H9 (cell line): ENCODE results near the gene PEX7. TPM values are rescaled to one million over a fixed set of nuclear protein-coding genes. Genes with fewer than 3 reads are reported as not detected.

Experiments
- DNase-seq: peaks from one replicate; pipeline ENCODE4 v3.0.0-alpha.2; 2017
- H2AFZ ChIP-seq: one replicate; pipeline ENCODE4 v1.6.1; 2013; ENCODE audit warnings: mild to moderate bottlenecking, low read length, control low read depth, moderate library complexity
- H2AK5ac ChIP-seq: 2 replicates; pipeline ENCODE4 v1.6.1; 2013; ENCODE audit warnings: low read length, control low read depth, mixed read lengths; ENCODE audit not compliant: insufficient read length
- H2BK120ac ChIP-seq: one replicate; pipeline ENCODE4 v1.6.1; 2013; ENCODE audit warnings: low read depth, mild to moderate bottlenecking, low read length, control low read depth, inconsistent platforms; ENCODE audit not compliant: poor library complexity, severe bottlenecking
- H2BK12ac ChIP-seq: 2 replicates; pipeline ENCODE4 v1.6.1; 2013; ENCODE audit warnings: low read length, control low read depth, mixed read lengths, low read depth; ENCODE audit not compliant: insufficient read length
- H2BK15ac ChIP-seq: 2 replicates; pipeline ENCODE4 v1.6.1; 2013; ENCODE audit warnings: low read depth, low read length, control low read depth
- H2BK20ac ChIP-seq: one replicate; pipeline ENCODE4 v1.6.1; 2013; ENCODE audit warnings: low read depth, mild to moderate bottlenecking, low read length, control low read depth, inconsistent platforms; ENCODE audit not compliant: poor library complexity, severe bottlenecking
- H2BK5ac ChIP-seq: 2 replicates; pipeline ENCODE4 v1.6.1; 2013; ENCODE audit warnings: low read length, control low read depth, mixed read lengths; ENCODE audit not compliant: insufficient read length
- H3K14ac ChIP-seq: 2 replicates; pipeline ENCODE4 v1.6.1; 2013; ENCODE audit warnings: low read length, control low read depth; ENCODE audit not compliant: insufficient read depth
- H3K18ac ChIP-seq: 2 replicates; pipeline ENCODE4 v1.6.1; 2013; ENCODE audit warnings: low read depth, mild to moderate bottlenecking, mixed read lengths, low read length, control low read depth; ENCODE audit not compliant: insufficient read length
- H3K23ac ChIP-seq: 2 replicates; pipeline ENCODE4 v1.6.1; 2013; ENCODE audit warnings: low read length, control low read depth, mixed read lengths, low read depth; ENCODE audit not compliant: insufficient read length
- H3K23me2 ChIP-seq: 2 replicates; pipeline ENCODE4 v1.6.1; 2013; ENCODE audit warnings: low read depth, mild to moderate bottlenecking, mixed read lengths, low read length, control low read depth; ENCODE audit not compliant: insufficient read length, poor library complexity, severe bottlenecking
- H3K27ac ChIP-seq: 2 replicates; pipeline ENCODE4 v1.5.1; 2013; ENCODE audit warnings: low read length, control low read depth, mixed read lengths, low read depth; ENCODE audit not compliant: insufficient read length
- H3K27me3 ChIP-seq: 2 replicates; pipeline ENCODE4 v1.6.1; 2013; ENCODE audit warnings: low read length, control low read depth, inconsistent platforms; ENCODE audit not compliant: insufficient read depth
- H3K4ac ChIP-seq: 2 replicates; pipeline ENCODE4 v1.6.1; 2013; ENCODE audit warnings: low read depth, mild to moderate bottlenecking, control low read depth, inconsistent platforms, low read length, moderate library complexity
- H3K4me1 ChIP-seq: 2 replicates; pipeline ENCODE4 v1.6.1; 2013; ENCODE audit warnings: low read length, control low read depth, inconsistent platforms; ENCODE audit not compliant: insufficient read depth
- H3K4me2 ChIP-seq: 2 replicates; pipeline ENCODE4 v1.6.1; 2013; ENCODE audit warnings: low read length, control low read depth, mixed read lengths; ENCODE audit not compliant: insufficient read length, insufficient read depth
- H3K56ac ChIP-seq: 2 replicates; pipeline ENCODE4 v1.6.1; 2013; ENCODE audit warnings: low read depth, mild to moderate bottlenecking, mixed read lengths, low read length, control low read depth; ENCODE audit not compliant: insufficient read length
- H3K79me1 ChIP-seq: 2 replicates; pipeline ENCODE4 v1.6.1; 2013; ENCODE audit warnings: low read depth, mild to moderate bottlenecking, moderate library complexity, low read length, control low read depth, inconsistent platforms; ENCODE audit not compliant: insufficient read depth, poor library complexity, severe bottlenecking
- H3K79me2 ChIP-seq: 2 replicates; pipeline ENCODE4 v1.6.1; 2013; ENCODE audit warnings: low read length, control low read depth, inconsistent platforms; ENCODE audit not compliant: insufficient read depth
- H3K9ac ChIP-seq: 2 replicates; pipeline ENCODE4 v1.6.1; 2013; ENCODE audit warnings: low read length, control low read depth, mixed read lengths; ENCODE audit not compliant: insufficient read length; ENCODE audit errors: extremely low read depth
- H3K9me3 ChIP-seq: one replicate; pipeline ENCODE4 v1.6.1; 2013; ENCODE audit warnings: low read depth, low read length, inconsistent platforms; ENCODE audit not compliant: control insufficient read depth
- H3T11ph ChIP-seq: one replicate; pipeline ENCODE4 v1.6.1; 2013; ENCODE audit warnings: mild to moderate bottlenecking, low read length, control low read depth, inconsistent platforms
- H4K20me1 ChIP-seq: one replicate; pipeline ENCODE4 v1.6.1; 2013; ENCODE audit not compliant: control insufficient read depth, insufficient read length, insufficient read depth
- H4K5ac ChIP-seq: 2 replicates; pipeline ENCODE4 v1.6.1; 2013; ENCODE audit warnings: low read depth, mild to moderate bottlenecking, mixed read lengths, low read length, control low read depth; ENCODE audit not compliant: insufficient read length
- H4K8ac ChIP-seq: replicated peaks from 2 replicates; pipeline ENCODE4 v1.6.1; 2013; ENCODE audit warnings: low read length, control low read depth, mixed read lengths, low read depth; ENCODE audit not compliant: insufficient read length
- H4K91ac ChIP-seq: 2 replicates; pipeline ENCODE4 v1.6.1; 2013; ENCODE audit warnings: low read depth, mild to moderate bottlenecking, moderate library complexity, mixed read lengths, low read length, control low read depth; ENCODE audit not compliant: insufficient read length
- H3K27ac Mint-ChIP-seq, 3 experiments: 2 replicates in 2 of 3; 3 replicates in 1 of 3; pipeline ENCODE4 v1.8.0; 2020 to 2021; ENCODE audit warnings: mixed read lengths in 3 of 3, mild to moderate bottlenecking in 1 of 3, moderate library complexity in 1 of 3
- H3K27me3 Mint-ChIP-seq: 2 replicates; pipeline ENCODE4 v1.8.0; 2021; ENCODE audit warnings: low read depth, mild to moderate bottlenecking, moderate library complexity, mixed read lengths
- H3K36me3 Mint-ChIP-seq, 3 experiments: 2 replicates in 2 of 3; 3 replicates in 1 of 3; pipeline ENCODE4 v1.8.0; 2020 to 2021; ENCODE audit warnings: low read depth in 3 of 3, mixed read lengths in 3 of 3; ENCODE audit not compliant: insufficient read depth in 1 of 3
- H3K4me1 Mint-ChIP-seq, 2 experiments: 2 replicates each; pipeline ENCODE4 v1.8.0; 2020; ENCODE audit warnings: mixed read lengths in 2 of 2
- H3K4me3 Mint-ChIP-seq, 2 experiments: 2 replicates in 1 of 2; 3 replicates in 1 of 2; pipeline ENCODE4 v1.8.0; 2020 to 2021; ENCODE audit warnings: mild to moderate bottlenecking in 2 of 2, mixed read lengths in 2 of 2, moderate library complexity in 1 of 2
- H3K9me3 Mint-ChIP-seq, 2 experiments: 2 replicates in 1 of 2; 3 replicates in 1 of 2; pipeline ENCODE4 v1.8.0; 2020; ENCODE audit warnings: mild to moderate bottlenecking in 2 of 2, mixed read lengths in 2 of 2, moderate library complexity in 1 of 2
- WGBS: extraction: QIAGEN DNeasy Blood & Tissue Kit; methylation state at CpG from one replicate; pipeline ENCODE4 v1.1.7; 2013; ENCODE audit warnings: missing lambda C conversion rate, low lambda C conversion rate, mixed read lengths; ENCODE audit not compliant: insufficient read length; ENCODE audit errors: extremely low coverage; 5-methylcytosine and 5-hydroxymethylcytosine counted together
- total RNA-seq: library from RNA; stranded (reverse); gene quantifications from 2 replicates; pipeline ENCODE4 v1.2.1, GENCODE V29; 2021
- TF ChIP-seq, protein P1 (sequence below): fragments of 200-600 bp; sonication (generic); conservative IDR thresholded peaks from 3 replicates; pipeline ENCODE4 v1.8.0; 2021; ENCODE audit warnings: antibody characterized with exemption, mild to moderate bottlenecking

Gene PEX7
- total RNA-seq, 1 experiment from 2014 or later = 8.4 TPM

DNA sequence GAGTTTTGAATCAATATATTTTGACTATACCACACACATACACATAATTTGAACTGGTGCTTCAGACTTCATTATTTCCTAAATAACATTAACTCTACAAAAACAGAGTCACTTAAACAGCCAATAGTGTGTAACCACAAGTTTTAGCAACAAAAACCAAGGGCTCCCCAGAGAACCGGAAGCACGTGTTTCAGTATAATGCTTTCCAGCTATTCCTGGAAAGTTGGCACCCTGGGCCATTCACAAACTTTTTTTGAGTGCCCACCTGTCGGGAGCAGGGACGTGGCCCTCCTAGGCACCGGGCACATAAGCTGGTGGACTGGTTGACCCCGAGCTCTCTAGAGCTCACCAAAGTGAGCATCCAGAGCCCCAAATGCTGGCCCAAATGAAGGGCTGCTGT is 97.8 kb downstream of the PEX7 start:
- Mint-ChIP-seq H3K9me3 (no peaks in the 10 kb centered on the region; a peak in 1 of 5 replicates), H3K27me3 (peaks cover 65% of the 10 kb centered on the region), H3K4me1 (peaks cover 6 to 19% of the 10 kb centered on the region in 2 experiments), H3K4me3 (peak overlapping the region in 1 of 2 experiments; percentile 82; a peak in 4 of 5 replicates), H3K27ac (no peak overlapping the region), H3K36me3 (no peaks in the 10 kb centered on the region; a peak in 2 of 7 replicates)
- Histone ChIP-seq H3K27me3 (peaks cover 26% of the 10 kb centered on the region; the same call in 1 of the 2 replicates), H3K23me2 (peaks cover 25% of the 10 kb centered on the region), H3K4me1 (peaks cover 2% of the 10 kb centered on the region; the same call in 1 of the 2 replicates), H2BK12ac (no peak overlapping the region), H2BK20ac (no peak overlapping the region), H3K9ac (no peak overlapping the region), H3K14ac (no peak overlapping the region), H3K27ac (no peak overlapping the region), H3K56ac (no peak overlapping the region), H4K20me1 (no peaks in the 10 kb centered on the region), H3K18ac (no peak overlapping the region), H2BK15ac (no peak overlapping the region), H4K5ac (no peak overlapping the region), H3K9me3 (no peaks in the 10 kb centered on the region), H3K79me1 (no peaks in the 10 kb centered on the region), H2AFZ (no peak overlapping the region), H4K91ac (no peak overlapping the region), H2AK5ac (no peak overlapping the region), H4K8ac (no peak overlapping the region), H3K4ac (no peak overlapping the region), H3T11ph (no peak overlapping the region), H3K23ac (no peak overlapping the region), H2BK5ac (no peak overlapping the region), H2BK120ac (no peak overlapping the region), H3K4me2 (peak overlapping the region; percentile 55), H3K79me2 (no peaks in the 10 kb centered on the region)
- TF ChIP-seq, protein P1, sequence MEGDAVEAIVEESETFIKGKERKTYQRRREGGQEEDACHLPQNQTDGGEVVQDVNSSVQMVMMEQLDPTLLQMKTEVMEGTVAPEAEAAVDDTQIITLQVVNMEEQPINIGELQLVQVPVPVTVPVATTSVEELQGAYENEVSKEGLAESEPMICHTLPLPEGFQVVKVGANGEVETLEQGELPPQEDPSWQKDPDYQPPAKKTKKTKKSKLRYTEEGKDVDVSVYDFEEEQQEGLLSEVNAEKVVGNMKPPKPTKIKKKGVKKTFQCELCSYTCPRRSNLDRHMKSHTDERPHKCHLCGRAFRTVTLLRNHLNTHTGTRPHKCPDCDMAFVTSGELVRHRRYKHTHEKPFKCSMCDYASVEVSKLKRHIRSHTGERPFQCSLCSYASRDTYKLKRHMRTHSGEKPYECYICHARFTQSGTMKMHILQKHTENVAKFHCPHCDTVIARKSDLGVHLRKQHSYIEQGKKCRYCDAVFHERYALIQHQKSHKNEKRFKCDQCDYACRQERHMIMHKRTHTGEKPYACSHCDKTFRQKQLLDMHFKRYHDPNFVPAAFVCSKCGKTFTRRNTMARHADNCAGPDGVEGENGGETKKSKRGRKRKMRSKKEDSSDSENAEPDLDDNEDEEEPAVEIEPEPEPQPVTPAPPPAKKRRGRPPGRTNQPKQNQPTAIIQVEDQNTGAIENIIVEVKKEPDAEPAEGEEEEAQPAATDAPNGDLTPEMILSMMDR = no peak
- DNase-seq = no peak
- WGBS = no CpG with 5 or more reads among the region's 6 CpGs
